Measurements from ENCODE around the gene MSL3B.

Gene MSL3B

GRCh38 chr2:233833345-233833744 lies 34.8 kb downstream of the MSL3B start:
- DNase-seq (ENCODE audit: low read depth), result no peak

- DNase-seq (ENCODE audit: low read depth), result no peak
These were observed 35.3 kb downstream of the MSL3B start for GRCh38 chr2:233832869-233833311.

- no peak for DNase-seq (ENCODE audit: low read depth)
These were observed 35.8 kb downstream of the MSL3B start for GRCh38 chr2:233832414-233832813.

- DNase-seq (ENCODE audit: low read depth), result no peak
These were observed 36.3 kb downstream of the MSL3B start for GRCh38 chr2:233831861-233832260.

GRCh38 chr2:233831011-233831721 lies 37.0 kb downstream of the MSL3B start:
- DNase-seq (ENCODE audit: low read depth), result no peak

- DNase-seq (ENCODE audit: low read depth), result no peak
These were observed 37.9 kb downstream of the MSL3B start for GRCh38 chr2:233830111-233830802.

- DNase-seq (ENCODE audit: low read depth), result no peak
These were observed 38.7 kb downstream of the MSL3B start for GRCh38 chr2:233829193-233830110.

GRCh38 chr2:233828546-233829192 lies 39.5 kb downstream of the MSL3B start:
- no peak for DNase-seq (ENCODE audit: low read depth)

GRCh38 chr2:233824373-233824772 lies 43.8 kb downstream of the MSL3B start:
- no peak for DNase-seq (ENCODE audit: low read depth)

- no peak for DNase-seq (ENCODE audit: low read depth)
These were observed 44.5 kb downstream of the MSL3B start for GRCh38 chr2:233823731-233824121.

- no peak for DNase-seq (ENCODE audit: low read depth)
These were observed 45.1 kb downstream of the MSL3B start for GRCh38 chr2:233822781-233823730.

GRCh38 chr2:233822101-233822771 lies 46.0 kb downstream of the MSL3B start:
- no peak for DNase-seq (ENCODE audit: low read depth)

- no peak for DNase-seq (ENCODE audit: low read depth)
These were observed 46.5 kb downstream of the MSL3B start for GRCh38 chr2:233821709-233822100.

GRCh38 chr2:233821196-233821595 lies 47.0 kb downstream of the MSL3B start:
- DNase-seq (ENCODE audit: low read depth), result no peak

- DNase-seq (ENCODE audit: low read depth), result no peak
These were observed 47.4 kb downstream of the MSL3B start for GRCh38 chr2:233820774-233821105.

GRCh38 chr2:233819884-233820773 lies 48.1 kb downstream of the MSL3B start:
- DNase-seq (ENCODE audit: low read depth), result no peak

- DNase-seq (ENCODE audit: low read depth), result no peak
These were observed 49.3 kb downstream of the MSL3B start for GRCh38 chr2:233818639-233819621.

- no peak for DNase-seq (ENCODE audit: low read depth)
These were observed 50.1 kb downstream of the MSL3B start for GRCh38 chr2:233817995-233818638.
